ENCODE results near the gene TPSG1.
"Not testable (repeated sequence)": the region's sequence is repeated elsewhere in the genome, so short reads cannot be mapped to it uniquely, and the experiment has no call there.

TPSG1 gene

GRCh38 chr16:1229476-1229875 is 4.4 kb upstream of the TPSG1 start:
- H3K27ac ChIP-seq, result not testable (repeated sequence)

- not testable (repeated sequence) for H3K27ac ChIP-seq
These were observed 3.2 kb upstream of the TPSG1 start for GRCh38 chr16:1228227-1228626.

GRCh38 chr16:1226692-1227091 is 1.6 kb upstream of the TPSG1 start:
- H3K27ac ChIP-seq, result not testable (repeated sequence)

- not testable (repeated sequence) for H3K27ac ChIP-seq
These were observed 752 bp upstream of the TPSG1 start for GRCh38 chr16:1225728-1226311.

- TF ChIP-seq CTCF (conservative IDR thresholded peaks at IDR 0.05), result no peak
- no peak overlapping the region for H3K27ac ChIP-seq
These were observed 510 bp downstream of the TPSG1 start for GRCh38 chr16:1224558-1224957.

- no peak overlapping the region for H3K27ac ChIP-seq
These were observed 1.5 kb downstream of the TPSG1 start for GRCh38 chr16:1223355-1224214.

GRCh38 chr16:1222553-1223354 is 2.3 kb downstream of the TPSG1 start:
- H3K27ac ChIP-seq, result no peak overlapping the region
- TF ChIP-seq CTCF (conservative IDR thresholded peaks at IDR 0.05), result no peak

More at GRCh38 chr16:1223355-1224214, 1.5 kb downstream of the TPSG1 start:
- TF ChIP-seq CTCF (conservative IDR thresholded peaks at IDR 0.05), result no peak

GRCh38 chr16:1221628-1222552 is 3.2 kb downstream of the TPSG1 start:
- TF ChIP-seq CTCF (conservative IDR thresholded peaks at IDR 0.05), result no peak
- no peak overlapping the region for H3K27ac ChIP-seq
